Measurements from ENCODE around the gene GPC5. TPM values are rescaled to one million over a fixed set of nuclear protein-coding genes. Genes with fewer than 3 reads are reported as not detected.

Gene GPC5
- total RNA-seq, 1 experiment from 2014 or later, result 0.21 TPM

- no peaks in the 10 kb centered on the region for H3K36me3 ChIP-seq (ENCODE audit: insufficient read depth, low read length, poor library complexity, severe bottlenecking)
- no peak overlapping the region for H3K27ac ChIP-seq (ENCODE audit: low read depth, low read length, poor library complexity, severe bottlenecking)
- ChIA-PET POLR2A (ENCODE audit: low non-redundant PET) (no interaction called here), CTCF (no interaction called here)
- no TSS peak for BruUV-seq (replicated peaks)
- no peak for DNase-seq (ENCODE audit: low spot score)
- no peaks in the 10 kb centered on the region for H3K9me3 ChIP-seq (ENCODE audit: low read depth, low read length, poor library complexity, severe bottlenecking)
- intact Hi-C loops (cut with micrococcal nuclease; ENCODE audit: unreplicated experiment), result no loop called here
- no peaks in the 10 kb centered on the region for H3K4me1 ChIP-seq (ENCODE audit: insufficient read depth, low read length, poor library complexity, severe bottlenecking)
- H3K4me3 ChIP-seq (ENCODE audit: low read depth, low read length, poor library complexity, severe bottlenecking), result no peak overlapping the region
- no peak for TF ChIP-seq CTCF (conservative IDR thresholded peaks at IDR 0.05; ENCODE audit: low read depth, low read length)
- TF ChIP-seq EZH2 (IDR thresholded peaks at IDR 0.05; ENCODE audit: borderline replicate concordance, low read depth, low read length, poor library complexity, severe bottlenecking), result no peak
- H3K27me3 ChIP-seq (replicated peaks; ENCODE audit: insufficient read depth, low read depth, low read length, poor library complexity), result no peaks in the 10 kb centered on the region
These were observed 141.8 kb downstream of the GPC5 start for GRCh38 chr13:91540158-91540736.

GRCh38 chr13:91544723-91545122, 146.3 kb downstream of the GPC5 start:
- no peaks in the 10 kb centered on the region for H3K9me3 ChIP-seq (ENCODE audit: low read depth, low read length, poor library complexity, severe bottlenecking)

GRCh38 chr13:91546900-91547299, 148.5 kb downstream of the GPC5 start:
- intact Hi-C loops (cut with micrococcal nuclease; ENCODE audit: unreplicated experiment), result no loop called here
- Histone ChIP-seq H3K36me3 (ENCODE audit: insufficient read depth, low read length, poor library complexity, severe bottlenecking) (no peaks in the 10 kb centered on the region), H3K27me3 (replicated peaks; ENCODE audit: insufficient read depth, low read depth, low read length, poor library complexity) (no peaks in the 10 kb centered on the region), H3K27ac (ENCODE audit: low read depth, low read length, poor library complexity, severe bottlenecking) (no peak overlapping the region), H3K4me3 (ENCODE audit: low read depth, low read length, poor library complexity, severe bottlenecking) (no peak overlapping the region), H3K9me3 (ENCODE audit: low read depth, low read length, poor library complexity, severe bottlenecking) (no peaks in the 10 kb centered on the region), H3K4me1 (ENCODE audit: insufficient read depth, low read length, poor library complexity, severe bottlenecking) (no peaks in the 10 kb centered on the region)
- ChIA-PET CTCF (no interaction called here), POLR2A (ENCODE audit: low non-redundant PET) (no interaction called here)
- DNase-seq (ENCODE audit: low spot score), result no peak
- TF ChIP-seq CTCF (conservative IDR thresholded peaks at IDR 0.05; ENCODE audit: low read depth, low read length) (no peak), EZH2 (IDR thresholded peaks at IDR 0.05; ENCODE audit: borderline replicate concordance, low read depth, low read length, poor library complexity, severe bottlenecking) (no peak)
- BruUV-seq (replicated peaks), result no TSS peak

More at GRCh38 chr13:91544723-91545122, 146.3 kb downstream of the GPC5 start:
- peak; percentile 1 for DNase-seq (ENCODE audit: low spot score)
- no peak overlapping the region for H3K4me3 ChIP-seq (ENCODE audit: low read depth, low read length, poor library complexity, severe bottlenecking)
- no peak for TF ChIP-seq CTCF (conservative IDR thresholded peaks at IDR 0.05; ENCODE audit: low read depth, low read length)
- TF ChIP-seq EZH2 (IDR thresholded peaks at IDR 0.05; ENCODE audit: borderline replicate concordance, low read depth, low read length, poor library complexity, severe bottlenecking), result no peak
- BruUV-seq (replicated peaks), result no TSS peak
- no peaks in the 10 kb centered on the region for H3K27me3 ChIP-seq (replicated peaks; ENCODE audit: insufficient read depth, low read depth, low read length, poor library complexity)
- no peak overlapping the region for H3K27ac ChIP-seq (ENCODE audit: low read depth, low read length, poor library complexity, severe bottlenecking)
- H3K4me1 ChIP-seq (ENCODE audit: insufficient read depth, low read length, poor library complexity, severe bottlenecking), result no peaks in the 10 kb centered on the region
- ChIA-PET CTCF (no interaction called here), POLR2A (ENCODE audit: low non-redundant PET) (no interaction called here)
- intact Hi-C loops (cut with micrococcal nuclease; ENCODE audit: unreplicated experiment), result no loop called here
- no peaks in the 10 kb centered on the region for H3K36me3 ChIP-seq (ENCODE audit: insufficient read depth, low read length, poor library complexity, severe bottlenecking)

Measured in A673 (cell line).